Stimulated activated CD4-positive, alpha-beta T cell treated with anti-CD3 and anti-CD28 coated beads, Interleukin-1b, Interleukin-23, amount 100 ng/mL, for 24 hours (primary cell): ENCODE data around the gene FBXO10.
A peak's percentile ranks its signal among the peaks of the same experiment; 100 is the strongest.
"Not testable (repeated sequence)": the region's sequence is repeated elsewhere in the genome, so short reads cannot be mapped to it uniquely, and the experiment has no call there.

ENCODE experiments used
- DNase-seq, 4 experiments: peaks; one replicate each; pipeline ENCODE4 v3.0.0-alpha.2; 2020; ENCODE audit warnings: low read depth in 4 of 4, low spot score in 1 of 4

FBXO10 gene

DNA sequence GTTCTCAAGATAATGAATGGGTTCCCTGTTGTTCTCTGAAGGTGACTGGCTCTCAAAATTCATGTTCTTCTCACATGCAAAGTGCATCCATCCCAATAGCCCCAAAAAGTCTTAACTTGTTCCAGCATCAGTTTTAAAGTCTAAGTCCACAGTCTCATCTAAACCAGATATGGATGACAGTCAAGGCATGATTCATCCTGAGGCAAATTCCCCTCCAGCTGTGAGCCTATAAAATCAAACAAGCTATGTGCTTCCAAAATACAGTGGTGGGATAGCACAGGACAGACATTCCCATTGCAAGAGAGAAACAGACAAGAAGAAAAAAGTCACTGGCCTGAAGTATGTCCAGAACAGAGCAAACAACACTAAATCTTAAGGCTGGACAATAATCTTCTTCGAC lies 25.4 kb downstream of the FBXO10 start:
- no peak for DNase-seq

DNA sequence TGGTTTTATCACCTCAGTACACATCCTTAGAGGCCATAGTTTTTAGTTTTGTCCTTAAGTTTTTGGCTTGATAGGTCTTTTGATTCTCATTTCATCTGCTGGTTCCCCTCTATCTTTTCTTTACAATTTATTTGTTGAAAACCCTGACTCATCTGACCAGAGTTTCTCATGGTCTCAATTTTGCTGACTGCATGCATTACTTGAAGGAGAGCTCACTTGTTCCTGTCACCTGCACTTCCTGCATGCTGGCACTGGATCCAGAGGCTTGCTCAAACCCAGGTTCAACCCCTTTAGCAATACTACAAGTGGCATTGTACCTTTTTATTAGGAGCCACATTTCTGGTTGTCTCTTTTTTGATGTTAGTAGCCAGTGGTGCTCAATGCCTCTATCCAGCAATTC lies 26.7 kb downstream of the FBXO10 start:
- no peak for DNase-seq

DNA sequence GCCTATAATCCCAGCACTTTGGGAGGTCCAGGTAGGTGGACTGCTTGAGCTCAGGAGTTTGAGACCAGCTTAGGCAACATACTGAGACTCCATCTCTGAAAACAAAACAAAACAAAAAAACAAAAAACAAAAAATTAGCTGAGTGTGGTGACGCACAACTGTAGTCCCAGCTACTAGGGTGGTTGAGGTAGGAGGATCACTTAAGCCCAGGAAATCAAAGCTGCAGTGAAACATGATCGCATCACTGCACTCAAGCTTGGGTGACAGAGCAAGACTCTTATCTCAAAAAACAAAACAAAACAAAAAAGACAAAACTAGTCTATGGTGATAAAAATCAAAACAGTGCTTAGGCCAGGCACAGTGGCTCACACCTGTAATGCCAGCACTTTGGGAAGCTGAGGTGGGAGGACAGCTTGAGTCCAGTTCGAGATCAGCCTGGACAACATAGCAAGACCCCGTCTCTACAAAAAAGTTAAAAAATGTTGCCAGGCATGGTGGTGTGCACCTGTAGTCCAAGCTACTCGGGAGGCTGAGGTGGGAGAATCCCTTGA lies 28.8 kb downstream of the FBXO10 start:
- no peak for DNase-seq

DNA sequence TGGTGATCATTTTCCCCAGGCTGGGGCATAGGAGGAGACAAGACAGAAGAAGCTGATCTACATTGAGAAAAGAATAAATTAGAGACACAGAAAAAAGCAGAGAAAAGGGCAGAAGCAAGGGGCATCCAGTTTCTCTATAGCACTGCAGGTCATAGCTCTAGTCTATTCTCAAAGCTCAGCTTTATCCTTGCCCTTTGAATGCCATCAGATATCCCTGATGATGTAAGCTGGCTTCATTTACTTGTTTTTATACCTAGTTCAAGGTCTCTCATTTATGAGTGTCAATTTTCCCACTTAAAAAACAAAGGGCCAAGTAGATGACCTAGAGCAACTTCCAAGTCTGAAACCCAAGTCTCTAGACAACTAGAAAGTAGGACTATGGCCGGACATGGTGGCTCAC lies 32.7 kb downstream of the FBXO10 start:
- no peak for DNase-seq

DNA sequence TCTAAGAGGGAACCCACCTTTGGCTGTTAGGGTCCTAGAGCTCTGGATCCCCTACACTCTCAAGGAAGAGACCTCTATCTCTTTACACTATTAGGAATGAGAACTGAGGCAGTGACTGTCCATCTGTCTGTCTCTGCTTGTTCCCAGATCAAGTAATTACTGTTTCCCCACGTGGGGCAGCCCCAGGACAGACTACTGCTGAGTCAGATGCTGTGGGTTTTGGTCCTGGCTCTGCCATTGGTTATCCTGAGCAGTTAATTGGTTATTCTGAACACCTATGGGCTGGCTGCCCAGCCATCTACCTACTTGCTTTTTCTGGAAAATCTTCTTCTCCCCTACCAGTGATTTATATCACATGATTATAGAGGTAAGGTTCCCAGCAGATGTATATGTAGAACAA lies 33.3 kb downstream of the FBXO10 start:
- no peak for DNase-seq

DNA sequence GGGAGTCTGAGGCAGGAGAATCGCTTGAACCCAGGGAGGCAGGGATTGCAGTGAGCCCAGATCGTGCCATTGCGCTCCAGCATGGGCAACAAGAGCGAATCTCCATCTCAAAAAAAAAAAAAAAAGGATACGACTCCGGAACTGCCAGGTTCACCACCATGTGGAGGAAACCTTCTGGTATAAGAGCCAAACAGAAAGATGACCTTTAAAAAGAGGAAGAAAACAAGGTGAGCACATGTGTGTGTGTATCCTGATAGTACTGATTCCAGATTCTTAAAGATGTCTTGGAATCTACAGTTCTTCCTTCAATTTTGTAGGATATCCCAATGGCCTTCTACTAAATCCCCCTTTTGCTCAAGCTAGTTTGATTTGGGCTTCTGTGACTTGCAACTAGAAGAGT lies 33.7 kb downstream of the FBXO10 start:
- DNase-seq = no peak

DNA sequence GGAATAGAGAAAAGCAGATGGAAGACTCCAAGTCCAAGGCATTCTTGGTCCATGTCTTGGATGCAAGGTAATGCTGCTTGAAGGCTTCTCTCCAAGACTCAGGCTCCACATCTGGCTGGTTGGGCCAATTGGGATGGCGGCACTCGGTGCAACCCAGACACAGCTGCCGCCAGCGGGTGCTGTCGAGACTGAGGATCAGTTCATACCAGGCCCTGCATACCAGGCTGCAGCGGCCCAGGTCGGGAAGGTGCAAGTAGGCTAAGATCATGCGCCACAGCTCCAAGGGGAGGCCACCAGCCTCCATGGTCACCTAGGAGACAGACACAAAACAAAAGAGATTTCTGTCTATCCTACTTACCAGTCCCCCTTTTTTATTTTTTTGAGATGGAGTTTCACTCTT lies 34.7 kb downstream of the FBXO10 start:
- DNase-seq = no peak

DNA sequence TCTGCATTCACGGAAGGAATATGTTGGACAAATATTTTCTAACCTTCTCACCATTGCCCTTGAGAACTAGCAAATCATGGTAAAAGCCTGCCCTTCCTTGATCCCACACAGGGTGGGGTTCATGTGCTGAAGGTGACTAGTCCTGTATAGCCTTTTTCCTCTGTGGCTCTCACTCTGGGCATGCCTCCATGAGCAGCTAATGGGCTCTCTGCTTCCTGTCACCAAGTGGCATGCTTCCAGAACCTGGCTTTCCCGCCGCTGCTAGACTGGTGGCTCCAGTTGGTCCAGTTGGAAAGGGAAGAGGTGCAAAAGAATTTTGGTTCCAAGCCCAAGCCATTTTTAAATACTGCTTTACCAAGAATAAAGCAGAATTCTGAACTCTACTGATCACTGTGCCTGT lies 35.5 kb downstream of the FBXO10 start:
- no peak for DNase-seq

DNA sequence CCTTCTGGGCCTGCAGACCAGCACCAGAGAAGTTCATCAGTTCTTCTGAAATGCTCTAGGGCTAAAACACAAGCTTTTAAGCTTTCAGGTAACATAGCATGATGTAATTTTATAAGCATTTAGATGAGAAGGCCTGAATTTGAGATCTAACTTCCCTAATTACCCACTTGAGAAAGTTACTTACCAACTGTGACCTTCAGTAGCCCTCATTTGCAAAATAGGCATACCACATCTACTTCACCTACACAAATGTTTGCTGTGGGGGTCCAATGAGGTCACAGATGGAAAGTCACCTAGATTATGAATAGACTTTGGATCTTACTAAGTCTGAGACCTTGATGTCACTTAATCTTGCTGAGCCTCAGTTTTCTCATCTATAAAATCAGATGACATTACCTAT lies 36.5 kb downstream of the FBXO10 start:
- no peak for DNase-seq

DNA sequence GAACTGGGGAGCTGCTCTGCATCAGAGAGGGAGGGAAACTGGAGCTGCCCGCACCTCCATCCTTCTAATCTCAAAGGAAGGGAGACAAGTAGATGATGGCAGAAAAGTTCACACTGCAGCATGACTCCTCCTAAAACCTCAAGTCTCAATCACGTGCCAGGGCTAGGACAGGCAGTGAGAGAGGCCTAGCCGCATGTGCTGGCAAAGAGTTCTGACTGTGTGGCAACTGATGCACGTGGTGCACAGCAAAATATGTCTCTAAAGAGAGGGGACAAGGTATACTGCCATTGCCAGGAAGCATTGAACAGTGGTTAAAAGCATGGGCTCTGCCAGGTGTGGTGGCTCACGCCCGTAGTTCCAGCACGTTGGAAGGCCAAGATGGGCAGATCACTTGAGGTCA lies 38.1 kb downstream of the FBXO10 start:
- DNase-seq = no peak

DNA sequence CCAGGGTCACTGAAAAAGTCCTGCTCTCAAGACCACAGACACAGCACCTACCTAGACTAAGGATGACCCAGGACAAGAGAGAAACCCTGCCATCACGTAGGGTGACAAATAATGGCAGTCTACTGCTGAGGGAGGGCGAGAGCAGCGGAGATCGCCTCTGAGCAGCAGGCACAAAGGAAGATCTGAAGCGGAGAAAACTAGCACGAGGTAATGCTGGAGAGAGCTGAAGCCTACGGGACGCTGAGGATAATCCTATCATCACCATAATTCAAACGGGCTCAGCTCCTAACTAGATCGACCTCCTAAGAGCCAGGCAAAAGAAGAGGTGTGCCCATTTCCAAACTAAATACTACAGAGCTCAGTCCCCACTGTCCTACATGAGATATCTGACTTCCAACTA lies 41.3 kb downstream of the FBXO10 start:
- no peak for DNase-seq

DNA sequence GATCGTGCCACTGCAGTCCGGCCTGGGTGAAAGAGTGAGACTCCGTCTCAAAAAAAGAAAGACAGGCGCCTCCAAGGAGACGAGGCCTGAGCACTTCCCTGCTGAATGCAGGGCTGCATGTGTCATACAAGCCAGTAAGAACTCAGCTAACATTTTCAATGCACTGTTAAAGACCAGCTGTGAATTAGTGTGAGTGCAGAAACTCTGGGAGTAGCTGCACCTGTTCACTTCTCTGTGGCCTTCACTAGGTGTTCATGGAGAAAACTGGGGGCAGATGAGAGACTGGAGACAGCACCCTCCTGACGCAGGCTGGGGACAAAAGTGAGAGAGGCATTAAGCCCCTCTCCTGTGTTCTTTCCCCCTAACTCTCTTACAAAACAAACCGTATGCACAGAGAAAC lies 41.8 kb downstream of the FBXO10 start:
- no peak for DNase-seq

DNA sequence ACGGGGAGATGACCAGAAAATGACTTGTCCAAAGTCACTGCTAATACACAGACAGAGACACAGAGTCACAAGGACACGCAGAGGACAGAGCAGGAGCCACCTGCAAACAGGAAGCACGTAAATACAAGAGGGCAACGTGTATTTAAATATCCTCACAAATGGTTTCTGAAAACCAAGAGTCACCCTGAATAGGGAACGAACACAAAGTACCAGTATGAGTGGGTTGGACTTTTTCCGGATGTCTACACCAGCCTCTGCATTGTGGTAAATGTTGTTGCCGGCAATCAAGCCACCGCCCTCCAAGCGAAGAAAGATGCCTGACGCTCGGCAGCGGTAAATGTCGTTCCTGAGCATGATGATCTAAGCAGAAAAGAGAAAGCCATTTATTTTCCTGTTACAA lies 44.5 kb downstream of the FBXO10 start:
- no peak for DNase-seq

DNA sequence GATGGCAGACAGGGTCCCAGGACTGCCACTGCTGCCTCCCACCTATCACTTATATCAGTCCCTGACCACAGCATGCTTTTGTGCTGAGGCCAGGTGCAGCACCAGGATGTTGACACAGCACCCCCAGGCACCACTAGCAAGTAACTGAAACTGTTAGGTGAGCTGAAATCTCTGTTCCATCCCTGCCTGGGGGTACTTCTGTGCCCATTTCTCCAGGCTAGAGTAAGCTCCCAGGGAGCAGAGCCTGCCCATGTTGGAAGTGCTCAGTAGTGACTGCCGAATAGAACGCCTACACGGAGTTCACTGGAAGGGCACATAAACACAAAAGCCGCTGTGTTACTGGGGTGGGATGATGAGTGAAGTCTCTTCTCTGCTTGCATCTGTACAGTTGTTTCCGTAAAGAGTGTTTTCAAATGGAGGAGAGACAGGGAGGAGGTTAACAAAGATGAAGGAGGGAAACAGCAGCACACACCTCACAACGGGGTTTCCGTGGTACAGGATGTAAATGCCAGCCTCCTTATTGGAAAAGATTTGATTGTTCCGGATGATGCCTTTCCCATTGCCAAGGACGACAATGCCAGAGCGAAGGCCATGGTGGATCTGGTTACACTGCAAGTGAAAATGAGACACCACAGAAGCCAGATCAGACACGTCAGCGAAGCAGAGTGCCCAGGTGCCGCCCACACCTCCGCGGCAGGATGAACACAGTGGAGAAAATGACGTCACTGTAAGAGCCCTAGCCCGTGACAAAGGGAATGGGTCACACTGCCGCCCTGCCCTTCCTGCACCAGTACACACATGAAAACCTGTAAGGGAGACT lies 47.3 kb downstream of the FBXO10 start:
- peak; percentile 36 to 58 (median 38) for DNase-seq

DNA sequence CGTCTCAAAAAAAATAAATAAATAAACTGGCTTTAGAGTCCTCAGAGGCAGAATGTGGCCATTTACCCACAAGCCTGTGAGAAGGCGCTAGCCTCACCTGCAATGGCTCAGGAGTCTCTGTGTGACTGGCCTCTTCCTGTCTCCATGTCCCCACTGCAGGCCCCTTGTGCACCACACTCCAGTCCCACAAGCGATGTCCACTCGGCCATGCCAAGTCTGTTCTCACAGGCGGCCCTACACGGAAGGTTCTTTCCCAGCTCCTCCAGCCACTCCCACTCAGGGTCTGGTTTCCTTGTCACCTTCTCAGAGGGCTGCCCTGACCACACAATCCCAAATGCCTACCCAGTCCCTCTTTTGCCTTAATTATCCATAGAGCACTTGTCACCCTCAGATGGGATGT lies 52.3 kb downstream of the FBXO10 start:
- DNase-seq = no peak

DNA sequence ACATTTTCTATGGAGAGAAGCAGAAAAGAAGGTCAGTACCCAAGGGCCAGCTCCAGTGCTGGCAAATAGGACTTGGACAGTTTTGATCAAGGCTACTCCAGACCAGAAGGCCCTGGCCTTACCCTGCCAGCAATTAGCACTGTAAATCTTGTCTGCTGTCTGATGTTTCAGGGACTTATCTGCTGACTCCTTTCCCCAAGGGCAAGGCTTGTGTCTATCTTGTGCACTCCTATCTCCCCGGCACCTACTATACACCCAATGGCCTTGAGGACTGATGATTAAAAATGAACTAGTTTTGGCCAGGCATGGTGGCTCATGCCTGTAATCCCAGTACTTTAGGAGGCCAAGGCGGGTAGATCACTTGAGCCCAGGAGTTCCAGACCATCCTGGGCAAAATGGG lies 53.2 kb downstream of the FBXO10 start:
- DNase-seq = no peak

DNA sequence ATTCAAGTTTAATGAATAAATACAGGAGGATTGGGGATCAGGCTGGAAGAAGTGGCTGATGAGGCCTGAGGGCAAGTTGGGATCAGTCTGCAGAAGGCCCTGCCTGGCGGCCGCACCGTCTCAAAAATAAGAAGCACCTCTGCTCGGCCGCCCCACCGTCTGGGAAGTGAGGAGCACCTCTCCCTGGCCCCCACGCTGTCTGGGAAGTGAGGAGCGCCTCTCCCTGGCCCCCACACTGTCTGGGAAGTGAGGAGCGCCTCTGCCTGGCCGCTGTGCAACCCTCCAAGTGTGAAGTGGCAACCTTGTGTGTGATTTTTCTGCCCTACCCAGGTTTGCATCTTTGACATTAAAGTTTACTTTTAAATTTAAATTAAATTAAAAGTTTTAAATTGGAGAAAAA lies 55.1 kb downstream of the FBXO10 start:
- no peak for DNase-seq

DNA sequence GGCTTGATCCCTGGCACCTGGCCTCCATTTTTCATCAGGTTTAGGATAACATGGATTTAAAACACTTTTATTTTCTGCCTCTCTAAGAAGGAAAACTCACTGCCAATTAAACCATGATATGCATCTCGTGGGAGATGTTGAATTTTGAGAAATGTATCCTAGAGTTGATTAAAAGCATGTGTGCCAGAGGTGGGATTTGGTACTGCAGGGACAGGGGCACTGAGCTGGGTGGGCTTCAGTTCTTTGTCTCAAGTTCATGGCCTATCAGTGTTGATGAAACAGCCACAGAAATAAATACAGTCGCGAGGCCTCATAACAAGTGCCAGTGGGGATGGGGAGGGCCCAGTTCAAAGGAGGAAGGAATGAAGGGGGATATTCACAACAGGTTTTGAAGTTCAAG lies 55.5 kb downstream of the FBXO10 start:
- no peak for DNase-seq

DNA sequence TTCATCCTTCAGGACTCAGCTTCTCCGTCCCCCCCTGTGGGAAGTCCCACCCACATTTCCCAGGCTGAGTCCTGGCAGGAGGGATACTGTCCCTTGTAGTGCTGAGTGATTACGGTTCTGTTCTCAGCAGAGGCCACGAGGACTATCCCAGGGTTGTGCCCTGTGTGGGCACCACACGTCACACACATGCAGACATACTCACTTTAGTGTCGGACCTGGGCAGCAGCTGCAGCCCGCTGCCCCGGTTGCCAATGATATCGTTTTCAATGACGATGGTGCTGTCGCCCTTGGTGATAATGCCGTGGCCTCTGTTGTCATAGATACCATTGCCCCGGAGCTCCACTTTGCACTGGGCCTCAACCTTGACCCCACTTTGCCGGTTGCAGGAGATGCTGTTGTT lies 58.3 kb downstream of the FBXO10 start:
- DNase-seq = no peak

DNA sequence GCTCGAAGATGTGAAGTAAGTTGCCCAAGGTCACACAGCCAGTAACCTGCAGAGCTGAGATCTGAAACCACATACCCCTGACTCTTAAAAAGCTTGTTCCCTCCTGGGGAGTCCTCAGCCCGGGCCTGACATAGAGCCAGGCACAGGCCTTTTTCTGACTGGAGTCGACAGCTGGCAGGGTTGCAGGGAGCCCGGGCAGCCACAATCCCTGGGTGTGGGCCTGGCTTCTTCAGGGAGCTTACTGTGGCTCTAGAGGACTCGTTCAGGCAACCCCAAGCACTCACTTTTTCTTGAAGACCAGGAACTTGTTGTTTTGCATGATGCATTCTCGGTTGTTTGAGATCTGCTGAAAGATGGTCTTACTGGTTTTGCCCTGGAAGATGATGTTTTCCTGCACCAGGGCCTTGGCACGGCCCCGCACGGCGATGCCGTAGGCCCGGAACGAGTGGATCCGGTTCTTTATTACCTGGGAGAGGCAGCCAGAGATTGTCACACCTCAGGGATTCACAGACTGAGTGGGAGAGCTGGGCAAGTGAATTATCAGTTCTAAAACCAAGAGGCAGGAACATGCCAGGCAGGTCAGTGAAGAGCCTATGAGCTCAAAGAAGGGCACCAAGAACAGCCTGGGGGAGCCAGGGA lies 60.4 kb downstream of the FBXO10 start:
- DNase-seq = no peak

DNA sequence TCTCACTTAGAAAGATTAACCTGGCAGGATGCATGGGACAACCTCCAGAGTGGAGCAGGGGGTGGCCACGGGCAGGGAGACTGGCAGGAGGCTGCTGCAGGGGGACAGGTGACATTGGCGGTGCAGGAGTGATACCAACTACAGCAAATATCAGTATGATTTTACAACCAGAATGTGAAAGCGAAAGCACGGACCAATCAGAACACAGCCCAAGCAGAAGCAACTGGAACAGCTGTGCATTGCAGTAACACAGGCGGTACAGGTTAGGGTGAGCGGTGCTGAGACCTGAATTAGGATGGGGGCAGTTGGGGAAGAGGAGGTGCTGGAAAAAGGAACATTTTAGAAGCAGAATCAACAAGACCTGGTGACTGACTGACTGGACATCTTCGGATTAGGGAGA lies 61.2 kb downstream of the FBXO10 start:
- no peak for DNase-seq

DNA sequence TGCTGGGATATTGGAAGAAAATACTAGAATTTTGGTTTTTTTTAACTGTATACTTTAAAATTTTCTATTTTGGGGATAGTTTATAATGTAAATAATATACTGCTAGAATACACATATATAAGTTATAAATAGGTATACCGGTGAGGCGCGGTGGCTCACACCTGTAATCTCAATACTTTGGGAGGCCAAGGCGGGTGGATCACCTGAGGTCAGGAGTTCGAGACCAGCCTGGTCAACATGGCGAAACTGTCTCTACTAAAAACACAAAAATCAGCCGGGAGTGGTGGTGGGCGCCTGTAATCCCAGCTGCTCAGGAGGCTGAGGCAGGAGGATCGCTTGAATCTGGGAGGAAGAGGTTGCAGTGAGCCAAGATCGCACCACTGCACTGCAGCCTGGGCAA lies 61.8 kb downstream of the FBXO10 start:
- not testable (repeated sequence) for DNase-seq

DNA sequence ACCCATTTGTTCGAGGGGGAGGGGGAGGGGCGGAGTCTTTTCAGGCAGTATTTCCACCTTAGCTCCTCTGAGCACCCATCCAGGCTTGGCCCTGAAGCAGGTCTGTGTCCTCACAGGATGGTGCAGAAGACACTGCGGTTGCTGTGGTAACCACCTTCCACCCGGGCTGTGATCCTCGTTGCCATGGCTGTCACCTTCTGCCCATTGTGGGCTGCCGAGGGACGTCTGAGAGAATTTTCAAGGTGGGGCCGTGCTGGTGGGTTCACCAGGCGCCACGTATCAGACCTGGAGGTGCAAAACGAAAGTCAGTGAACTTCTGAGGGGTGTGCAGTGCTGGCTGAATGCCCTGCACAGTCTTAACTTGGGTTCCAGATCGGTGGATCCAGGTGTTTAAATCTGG lies 63.7 kb downstream of the FBXO10 start:
- no peak for DNase-seq
